Measurements from ENCODE around the gene KIRREL3. TPM values are rescaled to one million over a fixed set of nuclear protein-coding genes. Genes with fewer than 3 reads are reported as not detected.

Gene KIRREL3
- total RNA-seq, 5 donors from 2014 or later (not counting 1 experiment from before 2014, with no cell fraction given) = not detected

GRCh38 chr11:126815111-126815510, 185.5 kb downstream of the KIRREL3 start:
- Mint-ChIP-seq H3K9me3 (peaks cover 0 to 5% (median 0%) of the 10 kb centered on the region in 3 donors), H3K4me1 (no peaks in the 10 kb centered on the region), H3K4me3 (no peak overlapping the region), H3K27ac (no peak overlapping the region), H3K36me3 (no peaks in the 10 kb centered on the region), H3K27me3 (peaks cover 4 to 18% of the 10 kb centered on the region in 2 donors)
- Histone ChIP-seq H3K27me3 (replicated peaks in 1 of 2; ENCODE audit: control insufficient read depth in 2 of 2, extremely low read depth in 1 of 2, insufficient read depth in 2 of 2, low read length in 1 of 2) (peaks cover 0 to 8% of the 10 kb centered on the region in 2 experiments), H3K36me3 (ENCODE audit: control insufficient read depth in 2 of 2, extremely low read depth in 1 of 2, insufficient read depth in 1 of 2, low read length in 1 of 2) (no peaks in the 10 kb centered on the region), H3K9me3 (no peaks in the 10 kb centered on the region), H3K4me1 (ENCODE audit: control insufficient read depth in 1 of 2, extremely low read depth in 1 of 2, insufficient read depth in 2 of 2, low read length in 2 of 2) (no peaks in the 10 kb centered on the region), H3K4me3 (ENCODE audit: control insufficient read depth in 1 of 2, extremely low read depth in 1 of 2, low read length in 1 of 2) (no peak overlapping the region), H3K27ac (ENCODE audit: low read length) (no peak overlapping the region)
- POLR2A ChIA-PET = no interaction called here
- CTCF ChIA-PET = no interaction called here
- DNase-seq = no peak
- WGBS (ENCODE audit: insufficient coverage) = no CpG with 5 or more reads among the region's 4 CpGs
- ATAC-seq (replicated peaks in 1 of 4) = no peak

GRCh38 chr11:126810776-126811175, 189.8 kb downstream of the KIRREL3 start:
- no peaks in the 10 kb centered on the region for H3K4me1 Mint-ChIP-seq
- H3K9me3 Mint-ChIP-seq = no peaks in the 10 kb centered on the region
- Histone ChIP-seq H3K9me3 (no peaks in the 10 kb centered on the region), H3K36me3 (ENCODE audit: control insufficient read depth in 2 of 2, extremely low read depth in 1 of 2, insufficient read depth in 1 of 2, low read length in 1 of 2) (no peaks in the 10 kb centered on the region), H3K4me3 (ENCODE audit: control insufficient read depth in 1 of 2, extremely low read depth in 1 of 2, low read length in 1 of 2) (no peak overlapping the region), H3K27me3 (replicated peaks in 1 of 2; ENCODE audit: control insufficient read depth in 2 of 2, extremely low read depth in 1 of 2, insufficient read depth in 2 of 2, low read length in 1 of 2) (peaks cover 0 to 4% of the 10 kb centered on the region in 2 experiments), H3K4me1 (ENCODE audit: control insufficient read depth in 1 of 2, extremely low read depth in 1 of 2, insufficient read depth in 2 of 2, low read length in 2 of 2) (no peaks in the 10 kb centered on the region), H3K27ac (ENCODE audit: low read length) (no peak overlapping the region)
- H3K4me3 Mint-ChIP-seq = no peak overlapping the region
- H3K27ac Mint-ChIP-seq = no peak overlapping the region
- peaks cover 4 to 10% of the 10 kb centered on the region in 2 donors for H3K27me3 Mint-ChIP-seq
- DNase-seq (no peak), ATAC-seq (replicated peaks in 1 of 4) (no peak)
- WGBS (ENCODE audit: insufficient coverage) = 79% methylated on average over 4 of the region's 7 CpGs
- no peaks in the 10 kb centered on the region for H3K36me3 Mint-ChIP-seq
- ChIA-PET CTCF (no interaction called here), POLR2A (no interaction called here)

- DNase-seq (no peak), ATAC-seq (replicated peaks in 1 of 4) (no peak)
- Mint-ChIP-seq H3K27me3 (peaks cover 6 to 12% of the 10 kb centered on the region in 2 donors), H3K36me3 (no peaks in the 10 kb centered on the region), H3K4me1 (no peaks in the 10 kb centered on the region), H3K9me3 (no peaks in the 10 kb centered on the region), H3K27ac (no peak overlapping the region), H3K4me3 (no peak overlapping the region)
- Histone ChIP-seq H3K36me3 (ENCODE audit: control insufficient read depth in 2 of 2, extremely low read depth in 1 of 2, insufficient read depth in 1 of 2, low read length in 1 of 2) (no peaks in the 10 kb centered on the region), H3K27ac (ENCODE audit: low read length) (no peak overlapping the region), H3K9me3 (no peaks in the 10 kb centered on the region), H3K4me1 (ENCODE audit: control insufficient read depth in 1 of 2, extremely low read depth in 1 of 2, insufficient read depth in 2 of 2, low read length in 2 of 2) (no peaks in the 10 kb centered on the region), H3K4me3 (ENCODE audit: control insufficient read depth in 1 of 2, extremely low read depth in 1 of 2, low read length in 1 of 2) (no peak overlapping the region), H3K27me3 (replicated peaks in 1 of 2; ENCODE audit: control insufficient read depth in 2 of 2, extremely low read depth in 1 of 2, insufficient read depth in 2 of 2, low read length in 1 of 2) (peaks cover 0 to 4% of the 10 kb centered on the region in 2 experiments)
- 56% methylated on average over 3 of the region's 6 CpGs for WGBS (ENCODE audit: insufficient coverage)
- POLR2A ChIA-PET = no interaction called here
- CTCF ChIA-PET = interaction anchor here in 1 of 2 donors (0.6 kb wide), 1 partner anchor 621 kb away, joined by 3 read pairs; no protein-coding TSS in a partner anchor
Measured at GRCh38 chr11:126809514-126810289, 190.9 kb downstream of the KIRREL3 start.

DNA sequence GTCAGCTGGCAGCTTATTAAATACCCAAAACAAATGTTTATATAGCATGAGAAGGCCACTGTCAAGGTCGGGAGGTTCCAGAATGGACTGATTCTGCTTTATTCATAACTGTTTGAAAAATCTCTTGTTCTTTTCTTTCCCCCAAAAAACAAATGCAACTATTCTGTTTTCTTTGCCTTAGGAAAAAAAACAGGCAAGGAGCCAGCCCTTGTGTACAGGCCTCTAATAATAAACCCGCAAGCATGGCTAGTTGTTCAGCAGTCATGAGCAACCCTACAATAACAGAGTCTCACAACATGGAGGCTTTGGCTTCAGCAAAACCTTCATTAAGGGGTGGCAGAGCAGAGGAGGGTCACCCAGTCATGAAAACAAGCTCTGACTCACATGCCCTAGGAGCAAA, 191.7 kb downstream of the KIRREL3 start:
- H3K27me3 ChIP-seq (replicated peaks in 1 of 2; ENCODE audit: control insufficient read depth in 2 of 2, extremely low read depth in 1 of 2, insufficient read depth in 2 of 2, low read length in 1 of 2) = peaks cover 0 to 4% of the 10 kb centered on the region in 2 experiments
- H3K36me3 ChIP-seq (ENCODE audit: control insufficient read depth in 2 of 2, extremely low read depth in 1 of 2, insufficient read depth in 1 of 2, low read length in 1 of 2) = no peaks in the 10 kb centered on the region
- H3K9me3 Mint-ChIP-seq = no peaks in the 10 kb centered on the region
- H3K9me3 ChIP-seq = no peaks in the 10 kb centered on the region
- peaks cover 6 to 12% of the 10 kb centered on the region in 2 donors for H3K27me3 Mint-ChIP-seq
- no peak overlapping the region for H3K27ac ChIP-seq (ENCODE audit: low read length)
- WGBS (ENCODE audit: insufficient coverage) = no CpG with 5 or more reads among the region's 2 CpGs
- POLR2A ChIA-PET = no interaction called here
- CTCF ChIA-PET = interaction anchor here in 1 of 2 donors (0.6 kb wide), 1 partner anchor 620 kb away, joined by 3 read pairs; no protein-coding TSS in a partner anchor
- H3K4me1 Mint-ChIP-seq = no peaks in the 10 kb centered on the region
- H3K4me3 Mint-ChIP-seq = no peak overlapping the region
- no peak for ATAC-seq (replicated peaks in 1 of 4)
- H3K36me3 Mint-ChIP-seq = no peaks in the 10 kb centered on the region
- H3K27ac Mint-ChIP-seq = no peak overlapping the region
- H3K4me3 ChIP-seq (ENCODE audit: control insufficient read depth in 1 of 2, extremely low read depth in 1 of 2, low read length in 1 of 2) = no peak overlapping the region
- DNase-seq = no peak
- no peaks in the 10 kb centered on the region for H3K4me1 ChIP-seq (ENCODE audit: control insufficient read depth in 1 of 2, extremely low read depth in 1 of 2, insufficient read depth in 2 of 2, low read length in 2 of 2)

GRCh38 chr11:126808296-126808695, 192.3 kb downstream of the KIRREL3 start:
- Histone ChIP-seq H3K9me3 (no peaks in the 10 kb centered on the region), H3K27ac (ENCODE audit: low read length) (no peak overlapping the region), H3K27me3 (replicated peaks in 1 of 2; ENCODE audit: control insufficient read depth in 2 of 2, extremely low read depth in 1 of 2, insufficient read depth in 2 of 2, low read length in 1 of 2) (peaks cover 0 to 4% of the 10 kb centered on the region in 2 experiments), H3K36me3 (ENCODE audit: control insufficient read depth in 2 of 2, extremely low read depth in 1 of 2, insufficient read depth in 1 of 2, low read length in 1 of 2) (no peaks in the 10 kb centered on the region), H3K4me1 (ENCODE audit: control insufficient read depth in 1 of 2, extremely low read depth in 1 of 2, insufficient read depth in 2 of 2, low read length in 2 of 2) (no peaks in the 10 kb centered on the region), H3K4me3 (ENCODE audit: control insufficient read depth in 1 of 2, extremely low read depth in 1 of 2, low read length in 1 of 2) (no peak overlapping the region)
- ChIA-PET CTCF (no interaction called here), POLR2A (no interaction called here)
- no CpG with 5 or more reads among the region's 2 CpGs for WGBS (ENCODE audit: insufficient coverage)
- no peaks in the 10 kb centered on the region for H3K36me3 Mint-ChIP-seq
- ATAC-seq (replicated peaks in 1 of 4) (no peak), DNase-seq (no peak)
- peaks cover 6 to 12% of the 10 kb centered on the region in 2 donors for H3K27me3 Mint-ChIP-seq
- H3K4me3 Mint-ChIP-seq = no peak overlapping the region
- H3K27ac Mint-ChIP-seq = no peak overlapping the region
- no peaks in the 10 kb centered on the region for H3K9me3 Mint-ChIP-seq
- H3K4me1 Mint-ChIP-seq = no peaks in the 10 kb centered on the region

DNA sequence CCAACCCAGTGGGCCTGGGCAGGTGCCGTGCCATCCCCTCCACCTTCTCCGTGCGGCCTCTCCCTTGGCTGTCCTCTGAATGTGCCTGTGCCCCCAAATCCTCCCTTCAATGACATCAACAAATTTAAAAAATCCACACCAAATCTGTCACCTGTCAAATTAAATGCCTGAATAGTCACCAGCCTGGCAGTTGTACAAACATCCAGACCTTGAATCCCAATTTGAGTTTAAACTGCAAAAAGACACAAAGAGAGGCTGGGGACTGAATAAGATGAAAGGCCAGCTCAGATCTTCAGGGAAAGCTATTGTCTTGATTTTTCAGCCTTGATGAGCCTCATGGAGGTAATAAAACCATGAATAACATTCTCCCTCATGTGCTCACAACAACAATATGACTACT, 194.7 kb downstream of the KIRREL3 start:
- ChIA-PET POLR2A (no interaction called here), CTCF (no interaction called here)
- no peak overlapping the region for H3K4me3 Mint-ChIP-seq
- WGBS (ENCODE audit: insufficient coverage) = 82% methylated on average over 3 of the region's 3 CpGs
- DNase-seq (no peak), ATAC-seq (replicated peaks in 1 of 4) (no peak)
- no peaks in the 10 kb centered on the region for H3K36me3 Mint-ChIP-seq
- Histone ChIP-seq H3K9me3 (no peaks in the 10 kb centered on the region), H3K36me3 (ENCODE audit: control insufficient read depth in 2 of 2, extremely low read depth in 1 of 2, insufficient read depth in 1 of 2, low read length in 1 of 2) (no peaks in the 10 kb centered on the region), H3K27me3 (replicated peaks in 1 of 2; ENCODE audit: control insufficient read depth in 2 of 2, extremely low read depth in 1 of 2, insufficient read depth in 2 of 2, low read length in 1 of 2) (peaks cover 0 to 3% of the 10 kb centered on the region in 2 experiments), H3K4me1 (ENCODE audit: control insufficient read depth in 1 of 2, extremely low read depth in 1 of 2, insufficient read depth in 2 of 2, low read length in 2 of 2) (no peaks in the 10 kb centered on the region), H3K27ac (ENCODE audit: low read length) (no peak overlapping the region), H3K4me3 (ENCODE audit: control insufficient read depth in 1 of 2, extremely low read depth in 1 of 2, low read length in 1 of 2) (no peak overlapping the region)
- H3K4me1 Mint-ChIP-seq = no peaks in the 10 kb centered on the region
- no peaks in the 10 kb centered on the region for H3K9me3 Mint-ChIP-seq
- H3K27me3 Mint-ChIP-seq = peaks cover 8 to 21% of the 10 kb centered on the region in 2 donors
- no peak overlapping the region for H3K27ac Mint-ChIP-seq
